SK-N-SH treated with all-trans-retinoic acid at 6 μM for 48 hours (cell line): ENCODE data around the gene A3GALT2.

Source experiments
- ARNTL ChIP-seq: fragments of 450-650 bp; formaldehyde crosslinking; IDR thresholded peaks from 2 replicates; pipeline ENCODE4 v1.5.0; 2020; ENCODE audit warnings: low read depth, mild to moderate bottlenecking, moderate library complexity, borderline replicate concordance
- ESRRG ChIP-seq: fragments of 250-450 bp; sonication (Bioruptor Pico); IDR thresholded peaks from 2 replicates; pipeline ENCODE4 v1.6.1; 2021; ENCODE audit warnings: mild to moderate bottlenecking
- ISL1 ChIP-seq: fragments of 250-450 bp; sonication (Bioruptor Pico); IDR thresholded peaks from 2 replicates; pipeline ENCODE4 v2.1.2; 2022; ENCODE audit warnings: mild to moderate bottlenecking, moderate library complexity
- OSR1 ChIP-seq: fragments of 250-450 bp; sonication (Bioruptor Pico); IDR thresholded peaks from 2 replicates; pipeline ENCODE4 v1.8.0; 2022; ENCODE audit warnings: moderate library complexity, mild to moderate bottlenecking, inconsistent platforms
- RARB ChIP-seq: fragments of 250-450 bp; sonication (Bioruptor Pico); IDR thresholded peaks from 2 replicates; pipeline ENCODE4 v1.8.0; 2021; ENCODE audit warnings: mild to moderate bottlenecking, moderate library complexity
- SNAI2 ChIP-seq: fragments of 250-450 bp; sonication (Bioruptor Pico); IDR thresholded peaks from 2 replicates; pipeline ENCODE4 v1.5.0; 2020; ENCODE audit warnings: mild to moderate bottlenecking, moderate library complexity
- TCF4 ChIP-seq: fragments of 250-450 bp; sonication (Bioruptor Pico); IDR thresholded peaks from 2 replicates; pipeline ENCODE4 v1.8.0; 2021; ENCODE audit warnings: mild to moderate bottlenecking, moderate library complexity, borderline replicate concordance
- TOX ChIP-seq: fragments of 250-450 bp; sonication (Bioruptor Pico); IDR thresholded peaks from 2 replicates; pipeline ENCODE4 v1.8.0; 2021; ENCODE audit warnings: mild to moderate bottlenecking, moderate library complexity, borderline replicate concordance
- ZFP3 ChIP-seq: fragments of 250-450 bp; sonication (Bioruptor Pico); IDR thresholded peaks from 2 replicates; pipeline ENCODE4 v1.5.0; 2020; ENCODE audit warnings: mild to moderate bottlenecking, moderate library complexity
- ZFP30 ChIP-seq: fragments of 450-650 bp; formaldehyde crosslinking; IDR thresholded peaks from 2 replicates; pipeline ENCODE4 v1.5.0; 2022; ENCODE audit warnings: mild to moderate bottlenecking, moderate library complexity
- ZNF70 ChIP-seq: fragments of 450-650 bp; formaldehyde crosslinking; IDR thresholded peaks from 2 replicates; pipeline ENCODE4 v1.5.0; 2020; ENCODE audit warnings: mild to moderate bottlenecking, moderate library complexity
- TF ChIP-seq, protein P1 (sequence below): fragments of 250-450 bp; sonication (Bioruptor Pico); IDR thresholded peaks from 2 replicates; pipeline ENCODE4 v1.5.1; 2020; ENCODE audit warnings: low read depth, mild to moderate bottlenecking, moderate library complexity
- TF ChIP-seq, protein P2 (sequence below): fragments of 250-450 bp; sonication (Bioruptor Pico); IDR thresholded peaks from 2 replicates; pipeline ENCODE4 v1.8.0; 2020; ENCODE audit warnings: mild to moderate bottlenecking, moderate library complexity, borderline replicate concordance

DNA sequence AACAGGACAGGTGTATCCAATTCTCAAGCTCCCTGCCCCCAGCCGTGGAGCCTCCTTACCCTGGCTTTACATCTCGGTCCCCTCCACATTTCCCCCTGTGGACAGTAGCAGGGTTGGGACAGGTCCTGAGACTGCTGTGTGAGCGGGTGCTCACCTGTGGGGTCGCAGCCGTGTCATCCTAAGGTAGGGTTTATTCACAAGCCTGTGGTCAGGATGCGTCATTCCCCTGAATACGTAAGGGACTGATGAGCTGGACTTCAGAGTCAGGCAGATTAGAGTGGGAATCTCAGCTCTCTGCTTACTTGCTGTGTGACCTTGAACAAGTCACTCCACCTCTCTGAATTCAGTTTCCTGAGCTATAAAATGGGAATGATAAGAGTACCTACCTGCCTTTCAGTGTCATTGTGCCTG is 46.9 kb downstream of the A3GALT2 start:
- TF ChIP-seq TCF4 (no peak), RARB (no peak), ZNF70 (no peak), ISL1 (no peak), ESRRG (CRISPR knock-in tag) (no peak), ZFP30 (CRISPR knock-in tag) (no peak), OSR1 (CRISPR knock-in tag) (no peak), TOX (CRISPR knock-in tag) (no peak), ARNTL (no peak), SNAI2 (no peak), ZFP3 (CRISPR knock-in tag) (no peak)
- TF ChIP-seq, protein P1, sequence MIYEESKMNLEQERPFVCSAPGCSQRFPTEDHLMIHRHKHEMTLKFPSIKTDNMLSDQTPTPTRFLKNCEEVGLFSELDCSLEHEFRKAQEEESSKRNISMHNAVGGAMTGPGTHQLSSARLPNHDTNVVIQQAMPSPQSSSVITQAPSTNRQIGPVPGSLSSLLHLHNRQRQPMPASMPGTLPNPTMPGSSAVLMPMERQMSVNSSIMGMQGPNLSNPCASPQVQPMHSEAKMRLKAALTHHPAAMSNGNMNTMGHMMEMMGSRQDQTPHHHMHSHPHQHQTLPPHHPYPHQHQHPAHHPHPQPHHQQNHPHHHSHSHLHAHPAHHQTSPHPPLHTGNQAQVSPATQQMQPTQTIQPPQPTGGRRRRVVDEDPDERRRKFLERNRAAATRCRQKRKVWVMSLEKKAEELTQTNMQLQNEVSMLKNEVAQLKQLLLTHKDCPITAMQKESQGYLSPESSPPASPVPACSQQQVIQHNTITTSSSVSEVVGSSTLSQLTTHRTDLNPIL, result no peak
- TF ChIP-seq, protein P2, sequence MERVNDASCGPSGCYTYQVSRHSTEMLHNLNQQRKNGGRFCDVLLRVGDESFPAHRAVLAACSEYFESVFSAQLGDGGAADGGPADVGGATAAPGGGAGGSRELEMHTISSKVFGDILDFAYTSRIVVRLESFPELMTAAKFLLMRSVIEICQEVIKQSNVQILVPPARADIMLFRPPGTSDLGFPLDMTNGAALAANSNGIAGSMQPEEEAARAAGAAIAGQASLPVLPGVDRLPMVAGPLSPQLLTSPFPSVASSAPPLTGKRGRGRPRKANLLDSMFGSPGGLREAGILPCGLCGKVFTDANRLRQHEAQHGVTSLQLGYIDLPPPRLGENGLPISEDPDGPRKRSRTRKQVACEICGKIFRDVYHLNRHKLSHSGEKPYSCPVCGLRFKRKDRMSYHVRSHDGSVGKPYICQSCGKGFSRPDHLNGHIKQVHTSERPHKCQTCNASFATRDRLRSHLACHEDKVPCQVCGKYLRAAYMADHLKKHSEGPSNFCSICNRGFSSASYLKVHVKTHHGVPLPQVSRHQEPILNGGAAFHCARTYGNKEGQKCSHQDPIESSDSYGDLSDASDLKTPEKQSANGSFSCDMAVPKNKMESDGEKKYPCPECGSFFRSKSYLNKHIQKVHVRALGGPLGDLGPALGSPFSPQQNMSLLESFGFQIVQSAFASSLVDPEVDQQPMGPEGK, result no peak
